NB4 (cell line): ENCODE data around the gene LGR4.

Source experiments
- DNase-seq: peaks from one replicate; pipeline ENCODE4 v3.0.0; 2010; ENCODE audit warnings: low read depth
- H3K4me3 ChIP-seq: one replicate; pipeline ENCODE4 v1.5.1; 2011; ENCODE audit warnings: mild to moderate bottlenecking, low read depth, low read length, moderate library complexity
- CTCF ChIP-seq: IDR thresholded peaks from one replicate; pipeline ENCODE4 v1.5.1; 2012; ENCODE audit warnings: low read depth, low read length
- MAX ChIP-seq: IDR thresholded peaks from 2 replicates; pipeline ENCODE4 v1.6.1; 2011; ENCODE audit warnings: low read depth, low read length
- MYC ChIP-seq: IDR thresholded peaks from 2 replicates; pipeline ENCODE4 v1.6.1; 2011; ENCODE audit warnings: low read depth, low read length
- POLR2A ChIP-seq: IDR thresholded peaks from 2 replicates; pipeline ENCODE4 v1.6.1; 2011; ENCODE audit warnings: mild to moderate bottlenecking; ENCODE audit not compliant: insufficient read length; ENCODE audit errors: extremely low read depth

The LGR4 gene

GRCh38 chr11:27420722-27421572 is 51.6 kb downstream of the LGR4 start:
- H3K4me3 ChIP-seq = no peak overlapping the region
- peak; percentile 49 for DNase-seq
- TF ChIP-seq MAX = no peak
- no peak for TF ChIP-seq CTCF
- TF ChIP-seq POLR2A = no peak
- TF ChIP-seq MYC = no peak

- DNase-seq = no peak
- H3K4me3 ChIP-seq = no peak overlapping the region
- TF ChIP-seq CTCF = no peak
- TF ChIP-seq MAX = no peak
These were observed 52.4 kb downstream of the LGR4 start for GRCh38 chr11:27420217-27420616.

GRCh38 chr11:27418356-27418755 is 54.2 kb downstream of the LGR4 start:
- DNase-seq = no peak
- TF ChIP-seq MYC (no peak), MAX (no peak), POLR2A (no peak)
- no peak overlapping the region for H3K4me3 ChIP-seq

- no peak for TF ChIP-seq POLR2A
- TF ChIP-seq MAX = no peak
- TF ChIP-seq CTCF = no peak
- TF ChIP-seq MYC = no peak
- no peak overlapping the region for H3K4me3 ChIP-seq
- DNase-seq = no peak
These were observed 55.9 kb downstream of the LGR4 start for GRCh38 chr11:27416568-27417176.

- TF ChIP-seq POLR2A = no peak
- TF ChIP-seq MAX = no peak
- TF ChIP-seq MYC = no peak
- no peak for TF ChIP-seq CTCF
- no peak for DNase-seq
- no peak overlapping the region for H3K4me3 ChIP-seq
These were observed 57.9 kb downstream of the LGR4 start for GRCh38 chr11:27414644-27415043.

GRCh38 chr11:27413218-27413617 is 59.4 kb downstream of the LGR4 start:
- no peak for DNase-seq
- no peak overlapping the region for H3K4me3 ChIP-seq
- TF ChIP-seq MYC = no peak
- TF ChIP-seq CTCF = no peak
- no peak for TF ChIP-seq POLR2A
- no peak for TF ChIP-seq MAX
